Upper lobe of left lung (tissue), 6 donors: ENCODE results near the gene FAM13B. TPM values are rescaled to one million over a fixed set of nuclear protein-coding genes. Genes with fewer than 3 reads are reported as not detected.

Experiments
- ATAC-seq, 2 donors: fragments of 200-7000 bp; cut with Tn5 transposase; one replicate each; pipeline ENCODE4 v1.9.1; 2022; ENCODE audit warnings: mild to moderate bottlenecking in 2 of 2, moderate library complexity in 2 of 2; ENCODE audit not compliant: low FRiP score in 2 of 2
- DNase-seq, 2 donors: peaks; one replicate each; pipeline ENCODE4 v3.0.0-alpha.2; 2019 to 2020
- H3K27ac ChIP-seq, 4 donors: fragments of 200-600 bp; sonication (generic); one replicate each; pipeline ENCODE4 v1.5.1; 2016 to 2019
- H3K27me3 ChIP-seq, 4 donors: fragments of 200-600 bp; sonication (generic); one replicate each; pipeline ENCODE4 v1.5.1; 2017 to 2019
- H3K36me3 ChIP-seq, 4 donors: fragments of 200-600 bp; sonication (generic); one replicate each; pipeline ENCODE4 v1.5.1; 2016 to 2019
- H3K4me1 ChIP-seq, 4 donors: fragments of 200-600 bp; sonication (generic); one replicate each; pipeline ENCODE4 v1.5.1; 2018 to 2019
- H3K4me3 ChIP-seq, 4 donors: fragments of 200-600 bp; sonication (generic); one replicate each; pipeline ENCODE4 v1.5.1; 2017 to 2019; ENCODE audit warnings: mild to moderate bottlenecking in 2 of 4, moderate library complexity in 1 of 4
- H3K9me3 ChIP-seq, 4 donors: fragments of 200-600 bp; sonication (generic); one replicate each; pipeline ENCODE4 v1.5.1; 2018 to 2019
- EP300 ChIP-seq, 4 donors: sonication (generic); formaldehyde crosslinking; IDR thresholded peaks; one replicate each; pipeline ENCODE4 v1.5.1; 2017; ENCODE audit warnings: antibody characterized with exemption in 4 of 4, control low read depth in 2 of 4
- POLR2A ChIP-seq, 4 donors: fragments of 450-650 bp; IDR thresholded peaks; one replicate each; pipeline ENCODE4 v1.5.1; 2016 to 2017; ENCODE audit warnings: antibody characterized with exemption in 4 of 4, mild to moderate bottlenecking in 2 of 4
- POLR2AphosphoS5 ChIP-seq, 2 donors: sonication (generic); formaldehyde crosslinking; IDR thresholded peaks; one replicate each; pipeline ENCODE4 v1.5.1; 2017; ENCODE audit warnings: antibody characterized with exemption in 2 of 2
- whole genome bisulfite sequencing, 2 donors: methylation state at CpG; one replicate each; pipeline ENCODE4 v1.1.5; 2017 to 2018; 5-methylcytosine and 5-hydroxymethylcytosine counted together
- total RNA-seq, 6 donors: library from RNA; depleted of rRNA in 4 of 6; stranded (reverse); fragments of >200 nt in 4 of 6; gene quantifications; one replicate each; pipeline versions ENCODE4 v1.1.0 to v1.2.1, GENCODE V29; 2016 to 2021
- TF ChIP-seq, protein P1 (sequence below), 6 experiments: fragments of 450-650 bp in 4 of 6; fragments of 200-600 bp in 2 of 6; sonication (generic) in 2 of 6; IDR thresholded peaks; one replicate each; pipeline ENCODE4 v1.5.1; 2016 to 2019; ENCODE audit warnings: antibody characterized with exemption in 6 of 6
- donor health status: DM: no; HTN: no; CAD: no; lungs with moderate emphysema.
- donor health status: DM: no; HTN: yes; CAD: no; lungs with severe emphysema.

The FAM13B gene
- total RNA-seq, 6 donors from 2014 or later, result 27.1 to 62.9 (median 40.7) TPM

- DNase-seq, result no peak
- no peak overlapping the region for H3K27ac ChIP-seq
- H3K9me3 ChIP-seq, result no peaks in the 10 kb centered on the region
- H3K4me3 ChIP-seq, result no peak overlapping the region
- no peaks in the 10 kb centered on the region for H3K27me3 ChIP-seq
- TF ChIP-seq EP300 (IDR thresholded peaks at IDR 0.05) (no peak), POLR2A (IDR thresholded peaks at IDR 0.05) (no peak), POLR2AphosphoS5 (IDR thresholded peaks at IDR 0.05) (no peak)
- TF ChIP-seq, protein P1, sequence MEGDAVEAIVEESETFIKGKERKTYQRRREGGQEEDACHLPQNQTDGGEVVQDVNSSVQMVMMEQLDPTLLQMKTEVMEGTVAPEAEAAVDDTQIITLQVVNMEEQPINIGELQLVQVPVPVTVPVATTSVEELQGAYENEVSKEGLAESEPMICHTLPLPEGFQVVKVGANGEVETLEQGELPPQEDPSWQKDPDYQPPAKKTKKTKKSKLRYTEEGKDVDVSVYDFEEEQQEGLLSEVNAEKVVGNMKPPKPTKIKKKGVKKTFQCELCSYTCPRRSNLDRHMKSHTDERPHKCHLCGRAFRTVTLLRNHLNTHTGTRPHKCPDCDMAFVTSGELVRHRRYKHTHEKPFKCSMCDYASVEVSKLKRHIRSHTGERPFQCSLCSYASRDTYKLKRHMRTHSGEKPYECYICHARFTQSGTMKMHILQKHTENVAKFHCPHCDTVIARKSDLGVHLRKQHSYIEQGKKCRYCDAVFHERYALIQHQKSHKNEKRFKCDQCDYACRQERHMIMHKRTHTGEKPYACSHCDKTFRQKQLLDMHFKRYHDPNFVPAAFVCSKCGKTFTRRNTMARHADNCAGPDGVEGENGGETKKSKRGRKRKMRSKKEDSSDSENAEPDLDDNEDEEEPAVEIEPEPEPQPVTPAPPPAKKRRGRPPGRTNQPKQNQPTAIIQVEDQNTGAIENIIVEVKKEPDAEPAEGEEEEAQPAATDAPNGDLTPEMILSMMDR (IDR thresholded peaks at IDR 0.05), result no peak
- no peaks in the 10 kb centered on the region for H3K4me1 ChIP-seq
- peaks cover 0 to 19% (median 9%) of the 10 kb centered on the region in 4 donors for H3K36me3 ChIP-seq
- ATAC-seq, result no peak
- 69% methylated on average over 3 of the region's 3 CpGs for WGBS, 2 donors
Observed at GRCh38 chr5:137932800-137933199, 100.1 kb downstream of the FAM13B start.

DNA sequence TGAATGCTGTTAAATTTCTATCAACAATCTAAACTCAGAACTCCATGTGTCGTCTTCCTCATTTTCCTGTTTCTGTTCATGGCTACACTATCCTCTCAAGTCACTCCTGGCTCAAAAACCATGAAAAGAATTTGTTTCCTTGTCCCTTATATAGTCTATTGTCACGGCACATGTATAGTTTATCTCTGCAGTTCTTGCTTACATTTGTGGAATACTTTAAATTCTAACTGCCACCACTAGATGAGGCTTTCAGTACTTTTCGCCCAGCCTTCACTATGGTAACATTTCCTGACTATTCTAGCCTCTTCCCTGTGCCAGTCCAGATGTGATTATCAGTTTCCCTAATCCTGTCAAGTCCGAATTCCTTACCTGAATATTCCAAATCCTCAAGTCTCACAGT lies 109.0 kb downstream of the FAM13B start:
- H3K4me3 ChIP-seq, result no peak overlapping the region
- peaks cover 0 to 9% (median 3%) of the 10 kb centered on the region in 4 donors for H3K36me3 ChIP-seq
- H3K27me3 ChIP-seq, result no peaks in the 10 kb centered on the region
- WGBS, 2 donors, result 45 to 57% methylated on average over 4 of the region's 4 CpGs
- TF ChIP-seq POLR2A (IDR thresholded peaks at IDR 0.05) (no peak), EP300 (IDR thresholded peaks at IDR 0.05) (no peak), POLR2AphosphoS5 (IDR thresholded peaks at IDR 0.05) (no peak)
- TF ChIP-seq, protein P1 (IDR thresholded peaks at IDR 0.05), result no peak
- H3K4me1 ChIP-seq, result no peaks in the 10 kb centered on the region
- no peaks in the 10 kb centered on the region for H3K9me3 ChIP-seq
- no peak for ATAC-seq
- no peak for DNase-seq
- no peak overlapping the region for H3K27ac ChIP-seq

DNA sequence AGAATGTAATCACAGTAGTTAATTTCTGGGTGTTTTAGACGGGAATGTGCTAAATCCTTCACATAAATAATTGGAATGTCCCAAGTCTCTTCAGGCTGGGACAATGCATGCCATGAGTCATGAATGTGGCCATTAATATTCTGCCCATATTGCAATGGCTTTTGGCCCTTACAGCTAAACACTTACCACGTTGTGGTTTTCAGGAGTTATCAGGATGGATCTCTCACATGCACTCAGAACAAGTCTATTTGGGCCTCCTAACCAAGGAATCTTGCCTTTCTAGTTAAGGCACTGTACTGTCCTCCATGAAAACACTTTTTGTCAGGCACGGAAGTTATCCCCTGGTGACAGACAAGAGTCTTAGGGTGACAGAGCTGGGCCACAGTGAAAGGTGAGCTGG lies 110.9 kb downstream of the FAM13B start:
- no peaks in the 10 kb centered on the region for H3K36me3 ChIP-seq
- H3K4me1 ChIP-seq, result no peaks in the 10 kb centered on the region
- 66 to 69% methylated on average over 3 of the region's 3 CpGs for WGBS, 2 donors
- no peak overlapping the region for H3K27ac ChIP-seq
- TF ChIP-seq POLR2A (IDR thresholded peaks at IDR 0.05), result no peak
- H3K9me3 ChIP-seq, result no peaks in the 10 kb centered on the region
- DNase-seq (no peak), ATAC-seq (no peak)
- H3K27me3 ChIP-seq, result no peaks in the 10 kb centered on the region
- no peak overlapping the region for H3K4me3 ChIP-seq

DNA sequence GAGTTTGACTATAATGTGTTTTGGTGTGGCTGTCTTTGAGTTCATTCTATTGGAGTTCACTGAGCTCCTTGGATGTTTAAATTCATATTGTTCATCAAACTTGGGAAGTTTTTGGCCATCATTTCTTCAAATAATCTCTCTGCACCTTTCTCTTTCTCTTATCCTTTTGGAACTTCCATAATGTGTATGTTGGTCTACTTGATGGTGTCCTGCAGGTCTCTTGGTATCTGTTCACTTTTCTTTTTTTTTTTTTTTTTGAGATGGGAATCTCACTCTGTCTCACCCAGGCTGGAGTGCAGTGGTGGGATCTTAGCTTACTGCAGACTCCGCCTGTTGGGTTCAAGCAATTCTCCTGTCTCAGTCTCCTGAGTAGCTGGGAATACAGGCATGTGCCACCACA lies 116.0 kb downstream of the FAM13B start:
- Histone ChIP-seq H3K27ac (no peak overlapping the region), H3K4me1 (no peaks in the 10 kb centered on the region), H3K4me3 (no peak overlapping the region), H3K9me3 (peaks cover 0 to 9% (median 2%) of the 10 kb centered on the region in 4 donors), H3K27me3 (no peaks in the 10 kb centered on the region), H3K36me3 (no peaks in the 10 kb centered on the region)
- DNase-seq, result no peak
- 100% methylated on average over 1 of the region's 1 CpG for WGBS, 2 donors
- ATAC-seq, result no peak
- no peak for TF ChIP-seq EP300 (IDR thresholded peaks at IDR 0.05)
- TF ChIP-seq, protein P1 (IDR thresholded peaks at IDR 0.05), result no peak
- no peak for TF ChIP-seq POLR2A (IDR thresholded peaks at IDR 0.05)
- TF ChIP-seq POLR2AphosphoS5 (IDR thresholded peaks at IDR 0.05), result no peak

- H3K27ac ChIP-seq, result no peak overlapping the region
- TF ChIP-seq EP300 (IDR thresholded peaks at IDR 0.05) (no peak), POLR2A (IDR thresholded peaks at IDR 0.05) (no peak), POLR2AphosphoS5 (IDR thresholded peaks at IDR 0.05) (no peak)
- TF ChIP-seq, protein P1 (IDR thresholded peaks at IDR 0.05), result no peak
- H3K4me1 ChIP-seq, result no peaks in the 10 kb centered on the region
- ATAC-seq (no peak), DNase-seq (no peak)
- no peak overlapping the region for H3K4me3 ChIP-seq
- H3K27me3 ChIP-seq, result no peaks in the 10 kb centered on the region
- WGBS, 2 donors, result 90 to 93% methylated on average over 2 of the region's 2 CpGs
- H3K9me3 ChIP-seq, result peaks cover 0 to 11% (median 2%) of the 10 kb centered on the region in 4 donors
- no peaks in the 10 kb centered on the region for H3K36me3 ChIP-seq
Observed at GRCh38 chr5:137914758-137915157, 118.1 kb downstream of the FAM13B start.
